Gastrocnemius medialis (tissue), 4 donors: Measurements from ENCODE around the gene PPP6R3. TPM values are rescaled to one million over a fixed set of nuclear protein-coding genes. Genes with fewer than 3 reads are reported as not detected.

Experiments
- ATAC-seq, 2 donors: fragments of 150-250 bp; one replicate each; pipeline ENCODE4 v1.9.1; 2016
- DNase-seq, 2 donors: peaks; one replicate each; pipeline ENCODE4 v3.0.0-alpha.2; 2019
- H3K27ac ChIP-seq, 4 donors: fragments of 200-600 bp; sonication (generic); 1 replicate in 1 of 4; 2 replicates in 3 of 4; pipeline ENCODE4 v1.5.1; 2016 to 2018; ENCODE audit warnings: mild to moderate bottlenecking in 2 of 4, moderate library complexity in 1 of 4
- H3K27me3 ChIP-seq, 3 donors: fragments of 200-600 bp; sonication (generic) in 2 of 3; 1 replicate in 1 of 3; 2 replicates in 2 of 3; pipeline versions ENCODE4 v1.5.1 to v1.6.0; 2016 to 2019; ENCODE audit warnings: mild to moderate bottlenecking in 1 of 3, moderate library complexity in 1 of 3
- H3K36me3 ChIP-seq, 2 donors: fragments of 200-600 bp; sonication (generic) in 1 of 2; one replicate each; pipeline ENCODE4 v1.5.1; 2017 to 2018
- H3K4me1 ChIP-seq, 2 donors: fragments of 200-600 bp; sonication (generic) in 1 of 2; one replicate each; pipeline ENCODE4 v1.5.1; 2016 to 2017; ENCODE audit warnings: mild to moderate bottlenecking in 2 of 2
- H3K4me3 ChIP-seq, 4 donors: fragments of 200-600 bp; sonication (generic) in 3 of 4; 1 replicate in 1 of 4; 2 replicates in 3 of 4; pipeline ENCODE4 v1.5.1; 2016 to 2019; ENCODE audit warnings: mild to moderate bottlenecking in 2 of 4
- H3K9me3 ChIP-seq, 3 donors: fragments of 200-600 bp; sonication (generic) in 2 of 3; 1 replicate in 1 of 3; 2 replicates in 2 of 3; pipeline ENCODE4 v1.5.1; 2016 to 2019
- CTCF ChIP-seq, 5 experiments: fragments of 450-650 bp in 3 of 5; fragments of 200-600 bp in 2 of 5; sonication (generic) in 2 of 5; IDR thresholded peaks in 4 of 5; conservative IDR thresholded peaks in 1 of 5; 1 replicate in 4 of 5; 2 replicates in 1 of 5; pipeline ENCODE4 v1.5.1; 2016 to 2019; ENCODE audit warnings: antibody characterized with exemption in 5 of 5, mild to moderate bottlenecking in 3 of 5, moderate library complexity in 3 of 5
- POLR2A ChIP-seq, 2 donors: fragments of 450-650 bp; IDR thresholded peaks; one replicate each; pipeline ENCODE4 v1.6.1; 2017; ENCODE audit warnings: antibody characterized with exemption in 2 of 2, mild to moderate bottlenecking in 2 of 2, moderate library complexity in 2 of 2
- in situ Hi-C, 4 donors: fragments of 200-750 bp; cut with MboI; loops; one replicate each; pipeline versions ENCODE4 v1.15.0 to v1.8.0; 2017; ENCODE audit warnings: low sequenced_read_pairs in 4 of 4
- intact Hi-C: fragments of 100-400 bp; cut with DNase I; formaldehyde crosslinking; loops from one replicate; pipeline ENCODE4 v1.15.1; 2023; ENCODE audit warnings: low total_unique reads
- total RNA-seq, 4 donors: library from RNA; depleted of rRNA; stranded (reverse); fragments of >200 nt; gene quantifications; one replicate each; pipeline versions ENCODE4 v1.1.0 to v1.2.3, GENCODE V29; 2016

PPP6R3 gene
- total RNA-seq, 4 donors from 2014 or later = 77.3 to 196 (median 133) TPM

- Histone ChIP-seq H3K27ac (no peak overlapping the region), H3K4me1 (peaks cover 4% of the 10 kb centered on the region in 2 donors), H3K36me3 (no peaks in the 10 kb centered on the region), H3K27me3 (peaks cover 5 to 26% (median 25%) of the 10 kb centered on the region in 3 donors), H3K9me3 (no peaks in the 10 kb centered on the region), H3K4me3 (no peak overlapping the region)
- in situ Hi-C loops = no loop called here
- ATAC-seq = no peak
- TF ChIP-seq POLR2A (IDR thresholded peaks at IDR 0.05) (no peak), CTCF (IDR thresholded peaks at IDR 0.05 in 4 of 5, conservative IDR thresholded peaks at IDR 0.05 in 1 of 5) (no peak)
- DNase-seq = no peak
- intact Hi-C loops = no loop called here
Measured at GRCh38 chr11:68654978-68655377, 194.4 kb downstream of the PPP6R3 start.

GRCh38 chr11:68655406-68655805, 194.9 kb downstream of the PPP6R3 start:
- no peaks in the 10 kb centered on the region for H3K36me3 ChIP-seq
- H3K4me1 ChIP-seq = peaks cover 4% of the 10 kb centered on the region in 2 donors
- ATAC-seq (no peak), DNase-seq (no peak)
- no peaks in the 10 kb centered on the region for H3K9me3 ChIP-seq
- intact Hi-C loops = no loop called here
- H3K4me3 ChIP-seq = no peak overlapping the region
- in situ Hi-C loops = no loop called here
- peaks cover 5 to 24% (median 22%) of the 10 kb centered on the region in 3 donors for H3K27me3 ChIP-seq
- no peak overlapping the region for H3K27ac ChIP-seq
- TF ChIP-seq POLR2A (IDR thresholded peaks at IDR 0.05) = no peak
- TF ChIP-seq CTCF (IDR thresholded peaks at IDR 0.05 in 4 of 5, conservative IDR thresholded peaks at IDR 0.05 in 1 of 5) = no peak

- H3K27me3 ChIP-seq = peaks cover 5 to 24% (median 18%) of the 10 kb centered on the region in 3 donors
Measured at GRCh38 chr11:68655806-68656205, 195.3 kb downstream of the PPP6R3 start.

GRCh38 chr11:68657021-68657780, 196.6 kb downstream of the PPP6R3 start:
- in situ Hi-C loops (no loop called here), intact Hi-C loops (no loop called here)
- DNase-seq = no peak
- no peaks in the 10 kb centered on the region for H3K36me3 ChIP-seq
- H3K27ac ChIP-seq = no peak overlapping the region
- no peaks in the 10 kb centered on the region for H3K9me3 ChIP-seq
- H3K27me3 ChIP-seq = peaks cover 5 to 14% (median 6%) of the 10 kb centered on the region in 3 donors
- H3K4me3 ChIP-seq = no peak overlapping the region
- ATAC-seq = no peak
- peaks cover 4% of the 10 kb centered on the region in 2 donors for H3K4me1 ChIP-seq
- TF ChIP-seq CTCF (IDR thresholded peaks at IDR 0.05 in 4 of 5, conservative IDR thresholded peaks at IDR 0.05 in 1 of 5) (no peak), POLR2A (IDR thresholded peaks at IDR 0.05) (no peak)

More at GRCh38 chr11:68655806-68656205, 195.3 kb downstream of the PPP6R3 start:
- H3K36me3 ChIP-seq = no peaks in the 10 kb centered on the region
- no peak overlapping the region for H3K27ac ChIP-seq
- peaks cover 4% of the 10 kb centered on the region in 2 donors for H3K4me1 ChIP-seq
- intact Hi-C loops (no loop called here), in situ Hi-C loops (no loop called here)
- no peak for ATAC-seq
- H3K9me3 ChIP-seq = no peaks in the 10 kb centered on the region
- no peak for DNase-seq
- TF ChIP-seq POLR2A (IDR thresholded peaks at IDR 0.05) = no peak
- no peak for TF ChIP-seq CTCF (IDR thresholded peaks at IDR 0.05 in 4 of 5, conservative IDR thresholded peaks at IDR 0.05 in 1 of 5)
- no peak overlapping the region for H3K4me3 ChIP-seq
